H1 (cell line): ENCODE measurements around the gene INTS1. TPM values are rescaled to one million over a fixed set of nuclear protein-coding genes. Genes with fewer than 3 reads are reported as not detected.

ENCODE experiments used
- CTCF ChIA-PET: fragments of 300-600 bp; sonication (Branson Sonifier 250); formaldehyde crosslinking; loops from one replicate; lab custom pipeline; 2021; ENCODE audit not compliant: partially characterized antibody; lab: Charles Lee
- POLR2A ChIA-PET: fragments of 300-600 bp; sonication (Branson Sonifier 250); formaldehyde crosslinking; loops from one replicate; lab custom pipeline; 2021; ENCODE audit warnings: inconsistent platforms; ENCODE audit not compliant: partially characterized antibody; lab: Charles Lee
- DNase-seq, 2 experiments: peaks; one replicate each; pipeline versions ENCODE4 v3.0.0 to v3.0.0-alpha.2; 2010 to 2022; ENCODE audit warnings: low spot score in 2 of 2, low read depth in 1 of 2, mixed read lengths in 1 of 2
- FAIRE-seq: peaks from 2 replicates; lab custom pipeline; 2011; peaks lifted over from hg19 to GRCh38; lab: Jason Lieb, UNC
- H2AFZ ChIP-seq: 2 replicates; pipeline ENCODE4 v1.8.1; 2012; ENCODE audit warnings: low read length, inconsistent platforms
- H2AK5ac ChIP-seq: 2 replicates; pipeline ENCODE4 v1.6.1; 2013; ENCODE audit warnings: low read depth, low read length
- H2BK120ac ChIP-seq: replicated peaks from 2 replicates; pipeline ENCODE3; 2013; ENCODE audit warnings: low read depth, low read length, inconsistent platforms
- H2BK12ac ChIP-seq: 2 replicates; pipeline ENCODE4 v1.6.1; 2013; ENCODE audit warnings: low read depth, low read length
- H2BK15ac ChIP-seq: 2 replicates; pipeline ENCODE4 v1.6.1; 2013; ENCODE audit warnings: low read length
- H2BK20ac ChIP-seq: 2 replicates; pipeline ENCODE4 v1.6.1; 2013; ENCODE audit warnings: low read length
- H2BK5ac ChIP-seq: 2 replicates; pipeline ENCODE4 v1.6.1; 2013; ENCODE audit warnings: low read depth, low read length
- H3K14ac ChIP-seq: 2 replicates; pipeline ENCODE4 v1.6.1; 2013; ENCODE audit warnings: inconsistent platforms; ENCODE audit not compliant: insufficient read length
- H3K18ac ChIP-seq: 2 replicates; pipeline ENCODE4 v1.6.1; 2013; ENCODE audit warnings: low read length; ENCODE audit errors: extremely low read depth
- H3K23ac ChIP-seq: 2 replicates; pipeline ENCODE4 v1.6.1; 2013; ENCODE audit warnings: inconsistent platforms; ENCODE audit not compliant: insufficient read length
- H3K23me2 ChIP-seq: 2 replicates; pipeline ENCODE4 v1.6.1; 2013; ENCODE audit warnings: low read depth, low read length
- H3K27ac ChIP-seq: 2 replicates; pipeline ENCODE4 v1.6.1; 2011; ENCODE audit warnings: low read depth, low read length, inconsistent platforms
- H3K27me3 ChIP-seq, 4 experiments: replicated peaks in 1 of 4; 1 replicate in 1 of 4; 2 replicates in 3 of 4; pipeline versions ENCODE4 v1.6.1 to v1.8.1; 2011 to 2013; ENCODE audit warnings: low read length in 3 of 4, mild to moderate bottlenecking in 3 of 4, inconsistent platforms in 2 of 4, mixed read lengths in 2 of 4, moderate library complexity in 1 of 4; ENCODE audit not compliant: control insufficient read depth in 3 of 4, insufficient read depth in 3 of 4; ENCODE audit errors: extremely low read depth in 1 of 4
- H3K36me3 ChIP-seq, 4 experiments: 2 replicates each; pipeline versions ENCODE4 v1.6.1 to v1.8.1; 2011 to 2013; ENCODE audit warnings: mild to moderate bottlenecking in 4 of 4, low read length in 3 of 4, moderate library complexity in 2 of 4, control low read depth in 1 of 4, inconsistent platforms in 1 of 4; ENCODE audit not compliant: insufficient read depth in 4 of 4, control insufficient read depth in 2 of 4
- H3K4ac ChIP-seq: replicated peaks from 2 replicates; pipeline ENCODE3; 2013; ENCODE audit warnings: low read length, low read depth, mixed read lengths, inconsistent platforms; ENCODE audit not compliant: insufficient read length
- H3K4me1 ChIP-seq, 4 experiments: replicated peaks in 1 of 4; 1 replicate in 1 of 4; 2 replicates in 3 of 4; pipeline versions ENCODE4 v1.6.1 to v1.8.1; 2011 to 2013; ENCODE audit warnings: low read length in 3 of 4, inconsistent platforms in 2 of 4, mixed read lengths in 1 of 4; ENCODE audit not compliant: insufficient read depth in 4 of 4, control insufficient read depth in 3 of 4
- H3K4me2 ChIP-seq, 2 experiments: 2 replicates each; pipeline versions ENCODE4 v1.6.1 to v1.8.1; 2011 to 2013; ENCODE audit warnings: low read depth in 2 of 2, low read length in 2 of 2, control low read depth in 1 of 2, inconsistent platforms in 1 of 2, mild to moderate bottlenecking in 1 of 2; ENCODE audit not compliant: insufficient read depth in 1 of 2
- H3K4me3 ChIP-seq, 4 experiments: fragments of 200-600, 300-600 bp in 1 of 4; sonication (generic), shearing (Covaris generic), sonication (Bioruptor Twin) in 1 of 4; 2 replicates each; pipeline versions ENCODE4 v1.5.1 to v1.8.1; 2011 to 2016; ENCODE audit warnings: low read length in 4 of 4, low read depth in 3 of 4, control low read depth in 2 of 4, inconsistent platforms in 2 of 4, mild to moderate bottlenecking in 2 of 4, mixed read lengths in 1 of 4, moderate library complexity in 1 of 4; ENCODE audit not compliant: insufficient read depth in 2 of 4; ENCODE audit errors: extremely low read depth in 1 of 4
- H3K56ac ChIP-seq: replicated peaks from 2 replicates; pipeline ENCODE3; 2013; ENCODE audit warnings: low read depth, mild to moderate bottlenecking, mixed read lengths, low read length, inconsistent platforms; ENCODE audit not compliant: insufficient read length
- H3K79me1 ChIP-seq: 2 replicates; pipeline ENCODE4 v1.6.1; 2013; ENCODE audit warnings: low read depth, low read length, control low read depth
- H3K79me2 ChIP-seq, 2 experiments: 2 replicates each; pipeline versions ENCODE4 v1.6.1 to v1.8.1; 2012 to 2013; ENCODE audit warnings: low read length in 2 of 2, mild to moderate bottlenecking in 2 of 2, inconsistent platforms in 1 of 2; ENCODE audit not compliant: insufficient read depth in 2 of 2, control insufficient read depth in 1 of 2
- H3K9ac ChIP-seq, 4 experiments: replicated peaks in 1 of 4; 1 replicate in 1 of 4; 2 replicates in 3 of 4; pipeline versions ENCODE4 v1.6.1 to v1.8.1; 2011 to 2013; ENCODE audit warnings: low read depth in 3 of 4, low read length in 3 of 4, control low read depth in 2 of 4, mild to moderate bottlenecking in 2 of 4, moderate library complexity in 2 of 4, inconsistent platforms in 1 of 4; ENCODE audit errors: extremely low read depth in 1 of 4
- H3K9me3 ChIP-seq, 2 experiments: 2 replicates each; pipeline versions ENCODE4 v1.6.1 to v1.8.1; 2012 to 2013; ENCODE audit warnings: mild to moderate bottlenecking in 2 of 2, moderate library complexity in 2 of 2, control low read depth in 1 of 2, inconsistent platforms in 1 of 2, low read depth in 1 of 2, low read length in 1 of 2, mixed read lengths in 1 of 2; ENCODE audit not compliant: insufficient read depth in 2 of 2
- H4K20me1 ChIP-seq, 2 experiments: replicated peaks in 1 of 2; 2 replicates each; pipeline versions ENCODE3 to v1.8.1; 2011 to 2013; ENCODE audit warnings: inconsistent platforms in 2 of 2, low read length in 2 of 2, mild to moderate bottlenecking in 1 of 2; ENCODE audit not compliant: insufficient read depth in 2 of 2, control insufficient read depth in 1 of 2
- H4K5ac ChIP-seq: 2 replicates; pipeline ENCODE4 v1.6.1; 2013; ENCODE audit warnings: low read length, low read depth, mixed read lengths, inconsistent platforms; ENCODE audit not compliant: insufficient read length
- H4K8ac ChIP-seq: 2 replicates; pipeline ENCODE4 v1.8.0; 2013; ENCODE audit warnings: mild to moderate bottlenecking, moderate library complexity, low read length, inconsistent platforms; ENCODE audit not compliant: insufficient read depth; ENCODE audit errors: extremely low read depth
- H4K91ac ChIP-seq: replicated peaks from 2 replicates; pipeline ENCODE3; 2013; ENCODE audit warnings: low read length, mixed read lengths, inconsistent platforms; ENCODE audit not compliant: insufficient read length
- E2F6 ChIP-seq: IDR thresholded peaks from 2 replicates; pipeline ENCODE4 v1.6.1; 2012; ENCODE audit warnings: inconsistent platforms
- POLR2AphosphoS5 ChIP-seq: IDR thresholded peaks from 2 replicates; pipeline ENCODE4 v1.6.1; 2011; ENCODE audit warnings: low read depth, low read length
- WGBS, 2 experiments: shearing (Covaris generic) in 1 of 2; methylation state at CpG; one replicate each; pipeline versions ENCODE4 v1.1.6 to v1.1.7; 2013 to 2015; ENCODE audit warnings: low lambda C conversion rate in 2 of 2, mixed read lengths in 2 of 2, inconsistent platforms in 1 of 2, low coverage in 1 of 2, missing lambda C conversion rate in 1 of 2; ENCODE audit not compliant: insufficient replicate concordance in 2 of 2, insufficient coverage in 1 of 2, insufficient read length in 1 of 2; ENCODE audit errors: extremely low coverage in 1 of 2, missing lambda C conversion rate in 1 of 2; 5-methylcytosine and 5-hydroxymethylcytosine counted together
- polyA plus RNA-seq, 7 experiments: library from polyadenylated mRNA; depleted of rRNA in 3 of 7; stranded (reverse) in 5 of 7; unstranded in 2 of 7; fragments of >200 nt in 5 of 7; fragments of 200-250 nt in 2 of 7; gene quantifications; 1 replicate in 5 of 7; 2 replicates in 1 of 7; 4 replicates in 1 of 7; pipeline versions ENCODE4 v1.2.1 to v1.2.3, GENCODE V29; 2011 to 2013; ENCODE audit warnings: missing spikeins in 2 of 7, mixed read lengths in 2 of 7
- total RNA-seq: library from RNA; stranded (reverse); fragmentation: NEBNext Ultra II Directional; extraction: Animal tissue kit (Norgen Biotek cat#: 25700); gene quantifications from 2 replicates; pipeline ENCODE4 v1.2.1, GENCODE V29; 2021

Gene INTS1
- total and polyA plus RNA-seq, 2 of the 8 experiments (the other 6 are each of a cell fraction or from before 2014, with no cell fraction given): 76.9 to 104 TPM

- H3K36me3 ChIP-seq: no peaks in the 10 kb centered on the region
- H4K8ac ChIP-seq: no peak overlapping the region
- H2BK20ac ChIP-seq: no peak overlapping the region
- WGBS, 2 experiments: 97% methylated on average over 20 of the region's 20 CpGs; no CpG with 5 or more reads in 1 of the 2 experiments
- no peak overlapping the region for H3K23ac ChIP-seq
- H4K91ac ChIP-seq: no peak overlapping the region
- no peaks in the 10 kb centered on the region for H3K27me3 ChIP-seq
- FAIRE-seq (no peak), DNase-seq (no peak)
- no peak overlapping the region for H3K18ac ChIP-seq
- H3K4me3 ChIP-seq: no peak overlapping the region
- H3K4me1 ChIP-seq: no peaks in the 10 kb centered on the region; a peak in 1 of 7 replicates
- no peak overlapping the region for H3K56ac ChIP-seq
- H2BK120ac ChIP-seq: no peak overlapping the region
- H3K79me2 ChIP-seq: peaks cover 0 to 3% of the 10 kb centered on the region in 2 experiments; a peak in 1 of 4 replicates
- no peak for TF ChIP-seq POLR2AphosphoS5
- no peak for TF ChIP-seq E2F6
- H4K20me1 ChIP-seq: peaks cover 0 to 5% of the 10 kb centered on the region in 2 experiments
- POLR2A ChIA-PET: no interaction called here
- H3K9ac ChIP-seq: no peak overlapping the region
- no peak overlapping the region for H3K4me2 ChIP-seq
- H3K9me3 ChIP-seq: peaks cover 0 to 3% of the 10 kb centered on the region in 2 experiments; a peak in 1 of 4 replicates
- no peaks in the 10 kb centered on the region for H3K79me1 ChIP-seq
- no peak overlapping the region for H2BK12ac ChIP-seq
- no peak overlapping the region for H3K27ac ChIP-seq
- H2BK5ac ChIP-seq: no peak overlapping the region
- H2AFZ ChIP-seq: no peak overlapping the region
- H4K5ac ChIP-seq: no peak overlapping the region
- H3K23me2 ChIP-seq: no peaks in the 10 kb centered on the region
- no peak overlapping the region for H2BK15ac ChIP-seq
- CTCF ChIA-PET: no interaction called here
- no peak overlapping the region for H2AK5ac ChIP-seq
- no peak overlapping the region for H3K14ac ChIP-seq
- no peak overlapping the region for H3K4ac ChIP-seq
Measured at GRCh38 chr7:1436608-1437007, 67.6 kb downstream of the INTS1 start.
